HepG2 (cell line): Measurements from ENCODE around the gene NDOR1. TPM values are rescaled to one million over a fixed set of nuclear protein-coding genes. Genes with fewer than 3 reads are reported as not detected.

Source experiments
- ARHGAP35 ChIP-seq: sonication (generic); formaldehyde crosslinking; IDR thresholded peaks from 2 replicates; pipeline ENCODE4 v1.9.0; 2022; ENCODE audit warnings: mild to moderate bottlenecking, inconsistent platforms, moderate library complexity, missing genetic modification reagents, borderline replicate concordance
- ARNT ChIP-seq: fragments of 450-650 bp; IDR thresholded peaks from 2 replicates; pipeline ENCODE4 v1.6.1; 2017
- ELF3 ChIP-seq: IDR thresholded peaks from 2 replicates; pipeline ENCODE4 v1.6.1; 2016; ENCODE audit warnings: missing genetic modification reagents, missing compliant biosample characterization
- ETV5 ChIP-seq: IDR thresholded peaks from 2 replicates; pipeline ENCODE4 v1.6.1; 2018; ENCODE audit warnings: missing biosample characterization, missing genetic modification reagents, inconsistent platforms, borderline replicate concordance
- KMT2A ChIP-seq: sonication (generic); formaldehyde crosslinking; IDR thresholded peaks from 2 replicates; pipeline ENCODE4 v1.4.0; 2020; ENCODE audit warnings: missing genetic modification reagents
- MXI1 ChIP-seq: IDR thresholded peaks from 3 replicates; pipeline ENCODE4 v1.6.1; 2012; ENCODE audit warnings: low read depth, low read length, inconsistent platforms, borderline replicate concordance
- PHF21A ChIP-seq: sonication (generic); formaldehyde crosslinking; IDR thresholded peaks from 2 replicates; pipeline ENCODE4 v1.5.0; 2020; ENCODE audit warnings: mild to moderate bottlenecking, missing genetic modification reagents
- RCOR2 ChIP-seq: IDR thresholded peaks from 2 replicates; pipeline ENCODE4 v1.6.1; 2016; ENCODE audit warnings: missing biosample characterization, missing genetic modification reagents
- TBX2 ChIP-seq: sonication (generic); formaldehyde crosslinking; IDR thresholded peaks from 2 replicates; pipeline ENCODE4 v1.5.0; 2020; ENCODE audit warnings: missing genetic modification reagents, mild to moderate bottlenecking, borderline replicate concordance
- ZMYM4 ChIP-seq: sonication (generic); formaldehyde crosslinking; IDR thresholded peaks from 2 replicates; pipeline ENCODE4 v1.8.1; 2023; ENCODE audit warnings: mild to moderate bottlenecking, missing genetic modification reagents
- ZNF124 ChIP-seq: sonication (generic); formaldehyde crosslinking; IDR thresholded peaks from 2 replicates; pipeline ENCODE4 v1.4.0; 2020; ENCODE audit warnings: missing genetic modification reagents
- ZNF703 ChIP-seq: sonication (generic); formaldehyde crosslinking; IDR thresholded peaks from 2 replicates; pipeline ENCODE4 v1.5.1; 2020; ENCODE audit warnings: missing genetic modification reagents, mild to moderate bottlenecking, moderate library complexity, borderline replicate concordance
- ZNF790 ChIP-seq: sonication (generic); formaldehyde crosslinking; IDR thresholded peaks from 2 replicates; pipeline ENCODE4 v1.8.0; 2022; ENCODE audit warnings: missing genetic modification reagents, mild to moderate bottlenecking, borderline replicate concordance
- ZSCAN9 ChIP-seq: IDR thresholded peaks from 2 replicates; pipeline ENCODE4 v1.6.1; 2016; ENCODE audit warnings: borderline replicate concordance
- polyA plus RNA-seq, 8 experiments: library from polyadenylated mRNA; depleted of rRNA in 3 of 8; stranded (reverse) in 7 of 8; unstranded in 1 of 8; fragments of >200 nt; fragmentation: Illumina TruSeq in 4 of 8; extraction: Trizol in 4 of 8; gene quantifications; 2 replicates each; pipeline versions ENCODE4 v1.2.1 to v1.2.3, GENCODE V29; 2011 to 2016; ENCODE audit warnings: low read depth in 4 of 8, missing spikeins in 1 of 8, mixed read lengths in 1 of 8; ENCODE audit not compliant: insufficient read depth in 1 of 8
- total RNA-seq, 5 experiments: library from RNA; depleted of rRNA; stranded (reverse); fragments of >200 nt; fragmentation: Illumina TruSeq; extraction: Trizol; gene quantifications; 2 replicates each; pipeline ENCODE4 v1.2.3, GENCODE V29; 2016; ENCODE audit warnings: low read depth in 1 of 5
- TF ChIP-seq, protein P1 (sequence below): sonication (generic); formaldehyde crosslinking; IDR thresholded peaks from 2 replicates; pipeline ENCODE4 v1.5.0; 2020; ENCODE audit warnings: mild to moderate bottlenecking, missing genetic modification reagents
- TF ChIP-seq, protein P2 (sequence below): sonication (generic); formaldehyde crosslinking; IDR thresholded peaks from 2 replicates; pipeline ENCODE4 v1.4.0; 2020; ENCODE audit warnings: missing genetic modification reagents, mild to moderate bottlenecking, borderline replicate concordance
- TF ChIP-seq, protein P3 (sequence below), 2 experiments: sonication (generic) in 1 of 2; formaldehyde crosslinking in 1 of 2; IDR thresholded peaks; 2 replicates each; pipeline versions ENCODE4 v1.4.0 to v1.6.1; 2016 to 2020; ENCODE audit warnings: borderline replicate concordance in 1 of 2, low read depth in 1 of 2, mild to moderate bottlenecking in 1 of 2, missing genetic modification reagents in 1 of 2

NDOR1 gene
- total and polyA plus RNA-seq, 2 of the 13 experiments (the other 11 are each of a cell fraction or from before 2014, with no cell fraction given): 3.6 to 8.7 TPM

DNA sequence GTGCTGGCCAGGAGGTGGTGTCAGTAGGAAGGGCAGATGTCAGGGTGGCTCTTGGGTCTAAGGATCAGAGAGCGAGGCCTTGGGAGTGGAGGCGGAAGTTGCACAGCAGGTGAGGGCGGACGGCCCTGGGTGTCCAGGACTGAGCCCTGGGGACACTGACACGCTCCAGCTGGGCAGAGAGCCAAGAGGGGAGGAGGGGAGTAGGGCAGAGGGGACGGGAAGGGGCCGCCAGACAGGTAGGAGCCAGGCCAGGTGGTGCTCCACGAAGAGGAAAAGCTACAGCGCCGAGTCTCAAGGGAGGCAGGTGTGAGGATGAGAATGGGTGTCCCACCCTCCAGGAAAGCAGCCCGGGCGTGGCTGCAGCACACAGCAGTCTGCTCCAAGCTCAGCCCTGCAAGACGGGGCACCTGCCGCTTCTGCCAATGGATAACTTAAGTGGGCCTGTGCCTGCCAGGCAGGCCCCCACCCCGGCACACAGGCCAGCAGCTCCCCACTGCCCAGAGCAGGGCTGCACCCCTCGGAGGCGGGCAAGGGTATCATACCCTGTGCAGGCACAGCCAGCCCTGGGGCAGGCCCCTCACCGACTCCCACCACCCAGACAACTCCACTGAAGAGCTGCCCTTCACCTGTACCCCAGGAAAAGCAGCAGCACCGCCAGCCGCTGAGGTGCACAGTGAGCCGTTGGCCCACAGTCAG, 9.8 kb upstream of the NDOR1 start (continued):
- TF ChIP-seq ZNF703 (CRISPR knock-in tag): no peak
- no peak for TF ChIP-seq ZSCAN9
- no peak for TF ChIP-seq KMT2A (CRISPR knock-in tag)
- no peak for TF ChIP-seq ZNF124 (CRISPR knock-in tag)
- TF ChIP-seq ETV5: 0 out of 2 replicates have a peak, but pooled peaks have one; percentile 33
- TF ChIP-seq ARHGAP35 (CRISPR knock-in tag): no peak
- TF ChIP-seq, protein P1, sequence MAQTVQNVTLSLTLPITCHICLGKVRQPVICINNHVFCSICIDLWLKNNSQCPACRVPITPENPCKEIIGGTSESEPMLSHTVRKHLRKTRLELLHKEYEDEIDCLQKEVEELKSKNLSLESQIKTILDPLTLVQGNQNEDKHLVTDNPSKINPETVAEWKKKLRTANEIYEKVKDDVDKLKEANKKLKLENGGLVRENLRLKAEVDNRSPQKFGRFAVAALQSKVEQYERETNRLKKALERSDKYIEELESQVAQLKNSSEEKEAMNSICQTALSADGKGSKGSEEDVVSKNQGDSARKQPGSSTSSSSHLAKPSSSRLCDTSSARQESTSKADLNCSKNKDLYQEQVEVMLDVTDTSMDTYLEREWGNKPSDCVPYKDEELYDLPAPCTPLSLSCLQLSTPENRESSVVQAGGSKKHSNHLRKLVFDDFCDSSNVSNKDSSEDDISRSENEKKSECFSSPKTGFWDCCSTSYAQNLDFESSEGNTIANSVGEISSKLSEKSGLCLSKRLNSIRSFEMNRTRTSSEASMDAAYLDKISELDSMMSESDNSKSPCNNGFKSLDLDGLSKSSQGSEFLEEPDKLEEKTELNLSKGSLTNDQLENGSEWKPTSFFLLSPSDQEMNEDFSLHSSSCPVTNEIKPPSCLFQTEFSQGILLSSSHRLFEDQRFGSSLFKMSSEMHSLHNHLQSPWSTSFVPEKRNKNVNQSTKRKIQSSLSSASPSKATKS (CRISPR knock-in tag): no peak
- TF ChIP-seq MXI1: no peak
- TF ChIP-seq PHF21A: 0 out of 2 replicates have a peak, but pooled peaks have one; percentile 15
- peak; percentile 27; the same call in 1 of the 2 replicates for TF ChIP-seq RCOR2 (CRISPR knock-in tag)
- TF ChIP-seq, protein P2, sequence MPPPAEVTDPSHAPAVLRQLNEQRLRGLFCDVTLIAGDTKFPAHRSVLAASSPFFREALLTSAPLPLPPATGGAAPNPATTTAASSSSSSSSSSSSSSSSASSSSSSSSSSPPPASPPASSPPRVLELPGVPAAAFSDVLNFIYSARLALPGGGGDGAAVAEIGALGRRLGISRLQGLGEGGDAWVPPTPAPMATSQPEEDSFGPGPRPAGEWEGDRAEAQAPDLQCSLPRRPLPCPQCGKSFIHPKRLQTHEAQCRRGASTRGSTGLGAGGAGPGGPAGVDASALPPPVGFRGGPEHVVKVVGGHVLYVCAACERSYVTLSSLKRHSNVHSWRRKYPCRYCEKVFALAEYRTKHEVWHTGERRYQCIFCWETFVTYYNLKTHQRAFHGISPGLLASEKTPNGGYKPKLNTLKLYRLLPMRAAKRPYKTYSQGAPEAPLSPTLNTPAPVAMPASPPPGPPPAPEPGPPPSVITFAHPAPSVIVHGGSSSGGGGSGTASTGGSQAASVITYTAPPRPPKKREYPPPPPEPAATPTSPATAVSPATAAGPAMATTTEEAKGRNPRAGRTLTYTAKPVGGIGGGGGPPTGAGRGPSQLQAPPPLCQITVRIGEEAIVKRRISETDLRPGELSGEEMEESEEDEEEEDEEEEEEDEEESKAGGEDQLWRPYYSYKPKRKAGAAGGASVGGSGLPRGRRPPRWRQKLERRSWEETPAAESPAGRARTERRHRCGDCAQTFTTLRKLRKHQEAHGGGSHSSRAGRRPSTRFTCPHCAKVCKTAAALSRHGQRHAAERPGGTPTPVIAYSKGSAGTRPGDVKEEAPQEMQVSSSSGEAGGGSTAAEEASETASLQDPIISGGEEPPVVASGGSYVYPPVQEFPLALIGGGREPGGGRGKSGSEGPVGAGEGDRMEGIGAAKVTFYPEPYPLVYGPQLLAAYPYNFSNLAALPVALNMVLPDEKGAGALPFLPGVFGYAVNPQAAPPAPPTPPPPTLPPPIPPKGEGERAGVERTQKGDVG (CRISPR knock-in tag): no peak
- TF ChIP-seq ARNT: no peak
- peak; percentile 64; the same call in 1 of the 2 replicates for TF ChIP-seq ELF3
- TF ChIP-seq, protein P3, sequence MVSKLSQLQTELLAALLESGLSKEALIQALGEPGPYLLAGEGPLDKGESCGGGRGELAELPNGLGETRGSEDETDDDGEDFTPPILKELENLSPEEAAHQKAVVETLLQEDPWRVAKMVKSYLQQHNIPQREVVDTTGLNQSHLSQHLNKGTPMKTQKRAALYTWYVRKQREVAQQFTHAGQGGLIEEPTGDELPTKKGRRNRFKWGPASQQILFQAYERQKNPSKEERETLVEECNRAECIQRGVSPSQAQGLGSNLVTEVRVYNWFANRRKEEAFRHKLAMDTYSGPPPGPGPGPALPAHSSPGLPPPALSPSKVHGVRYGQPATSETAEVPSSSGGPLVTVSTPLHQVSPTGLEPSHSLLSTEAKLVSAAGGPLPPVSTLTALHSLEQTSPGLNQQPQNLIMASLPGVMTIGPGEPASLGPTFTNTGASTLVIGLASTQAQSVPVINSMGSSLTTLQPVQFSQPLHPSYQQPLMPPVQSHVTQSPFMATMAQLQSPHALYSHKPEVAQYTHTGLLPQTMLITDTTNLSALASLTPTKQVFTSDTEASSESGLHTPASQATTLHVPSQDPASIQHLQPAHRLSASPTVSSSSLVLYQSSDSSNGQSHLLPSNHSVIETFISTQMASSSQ (IDR thresholded peaks at IDR 0.05; ENCODE audit: low read depth): no peak
- TF ChIP-seq, protein P3 (CRISPR knock-in tag; IDR thresholded peaks at IDR 0.05; ENCODE audit: borderline replicate concordance): no peak
- TF ChIP-seq TBX2: 0 out of 2 replicates have a peak, but pooled peaks have one; percentile 24
- TF ChIP-seq ZMYM4 (CRISPR knock-in tag): no peak
- no peak for TF ChIP-seq ZNF790
